ENCODE measurements around the gene SECISBP2L.

- TF ChIP-seq CTCF (IDR thresholded peaks at IDR 0.05) (no peak), EP300 (IDR thresholded peaks at IDR 0.05; ENCODE audit: low read depth) (no peak), POLR2AphosphoS5 (IDR thresholded peaks at IDR 0.05) (no peak)
Measured at GRCh38 chr15:49042165-49042564, 4.1 kb downstream of the SECISBP2L start.
